ENCODE data around the gene MAST3.

- no peak for TF ChIP-seq CTCF (IDR thresholded peaks at IDR 0.05; ENCODE audit: control extremely low read depth in 1 of 3, insufficient read depth in 1 of 3, low read depth in 1 of 3, low read length in 3 of 3)
- TF ChIP-seq YY1 (IDR thresholded peaks at IDR 0.05; ENCODE audit: low read depth, low read length), result no peak
- TF ChIP-seq E2F6 (IDR thresholded peaks at IDR 0.05), result no peak
Observed at GRCh38 chr19:18090545-18091216, 6.9 kb upstream of the MAST3 start.

Data from H1 (cell line).